Colonic mucosa (tissue), 4 donors: ENCODE data around the gene PLPP4. TPM values are rescaled to one million over a fixed set of nuclear protein-coding genes. Genes with fewer than 3 reads are reported as not detected.

Experiments
- DNase-seq: peaks from one replicate; pipeline ENCODE4 v3.0.0-alpha.2; 2020
- H3K27ac ChIP-seq: fragments of 200-600 bp; one replicate; pipeline ENCODE4 v1.8.0; 2021
- H3K27me3 ChIP-seq: fragments of 200-600 bp; one replicate; pipeline ENCODE4 v1.8.0; 2021
- H3K36me3 ChIP-seq: fragments of 200-600 bp; one replicate; pipeline ENCODE4 v1.8.0; 2021
- H3K4me1 ChIP-seq: fragments of 200-600 bp; one replicate; pipeline ENCODE4 v1.8.0; 2021; ENCODE audit warnings: mild to moderate bottlenecking
- H3K4me3 ChIP-seq: fragments of 200-600 bp; one replicate; pipeline ENCODE4 v1.8.0; 2021
- H3K9ac ChIP-seq, 2 donors: one replicate each; pipeline ENCODE4 v1.7.0; 2013; ENCODE audit warnings: control low read depth in 2 of 2, low read depth in 2 of 2, low read length in 2 of 2
- H3K9me3 ChIP-seq: fragments of 200-600 bp; one replicate; pipeline ENCODE4 v1.8.0; 2021
- intact Hi-C: fragments of 100-400 bp; cut with DNase I; formaldehyde crosslinking; loops from one replicate; pipeline ENCODE4 v1.14.1; 2022
- total RNA-seq, 2 donors: library from RNA; stranded (reverse); fragmentation: NEBNext Ultra II Directional in 1 of 2; extraction: Animal tissue kit (Norgen Biotek cat#: 25700) in 1 of 2; gene quantifications; one replicate each; pipeline ENCODE4 v1.2.1, GENCODE V29; 2021
- TF ChIP-seq, protein P1 (sequence below): fragments of 200-600 bp; IDR thresholded peaks from one replicate; pipeline ENCODE4 v1.8.0; 2022; ENCODE audit warnings: antibody characterized with exemption, mild to moderate bottlenecking
- donor health status: healthy.
- donor health status: DM: no; HTN: no; CAD: no.
- donor health status: DM: no; HTN: no; CAD: no.

Gene PLPP4
- total RNA-seq, 2 donors from 2014 or later, result 0.61 TPM; not detected in 1

DNA sequence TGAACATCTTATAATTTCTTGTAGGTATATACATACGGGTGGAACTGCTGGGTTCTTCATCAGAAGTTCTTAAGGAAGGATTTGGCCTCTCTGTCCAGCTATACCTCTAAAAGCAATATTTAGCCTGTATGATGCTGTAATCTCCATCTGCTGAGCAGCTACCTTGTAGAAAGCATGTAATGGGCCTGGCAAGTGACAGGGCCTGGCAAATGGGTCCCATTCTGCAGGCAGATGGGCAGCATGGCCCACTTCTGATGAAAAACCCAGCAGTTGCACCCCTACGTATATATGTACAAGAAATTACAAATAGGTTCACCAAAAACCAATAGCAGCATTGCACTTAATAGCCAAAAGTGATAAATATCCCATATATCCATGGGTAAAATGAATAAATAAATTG, 9.0 kb downstream of the PLPP4 start:
- H3K4me3 ChIP-seq, result no peak overlapping the region
- no peaks in the 10 kb centered on the region for H3K36me3 ChIP-seq
- no peaks in the 10 kb centered on the region for H3K27me3 ChIP-seq

DNA sequence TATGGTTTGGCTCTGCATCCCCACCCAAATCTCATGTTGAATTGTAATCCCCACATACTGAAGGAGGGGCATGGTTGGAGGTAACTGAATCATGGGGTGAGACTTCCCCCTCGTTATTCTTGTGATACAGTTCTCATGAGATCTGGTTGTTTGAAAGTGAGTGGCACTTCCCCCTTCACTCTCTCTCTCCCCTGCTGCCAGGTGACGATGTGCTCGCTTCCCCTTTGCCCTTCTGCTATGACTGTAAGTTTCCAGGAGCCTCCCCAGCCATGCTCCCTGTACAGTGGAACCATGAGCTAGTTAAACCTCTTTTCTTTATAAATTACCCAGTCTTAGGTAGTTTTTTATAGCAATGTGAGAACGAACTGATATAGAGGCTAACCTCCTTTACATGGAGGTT, 16.6 kb downstream of the PLPP4 start:
- Histone ChIP-seq H3K4me3 (no peak overlapping the region), H3K36me3 (no peaks in the 10 kb centered on the region)

More for the DNA sequence above, 9.0 kb downstream of the PLPP4 start:
- TF ChIP-seq, protein P1, sequence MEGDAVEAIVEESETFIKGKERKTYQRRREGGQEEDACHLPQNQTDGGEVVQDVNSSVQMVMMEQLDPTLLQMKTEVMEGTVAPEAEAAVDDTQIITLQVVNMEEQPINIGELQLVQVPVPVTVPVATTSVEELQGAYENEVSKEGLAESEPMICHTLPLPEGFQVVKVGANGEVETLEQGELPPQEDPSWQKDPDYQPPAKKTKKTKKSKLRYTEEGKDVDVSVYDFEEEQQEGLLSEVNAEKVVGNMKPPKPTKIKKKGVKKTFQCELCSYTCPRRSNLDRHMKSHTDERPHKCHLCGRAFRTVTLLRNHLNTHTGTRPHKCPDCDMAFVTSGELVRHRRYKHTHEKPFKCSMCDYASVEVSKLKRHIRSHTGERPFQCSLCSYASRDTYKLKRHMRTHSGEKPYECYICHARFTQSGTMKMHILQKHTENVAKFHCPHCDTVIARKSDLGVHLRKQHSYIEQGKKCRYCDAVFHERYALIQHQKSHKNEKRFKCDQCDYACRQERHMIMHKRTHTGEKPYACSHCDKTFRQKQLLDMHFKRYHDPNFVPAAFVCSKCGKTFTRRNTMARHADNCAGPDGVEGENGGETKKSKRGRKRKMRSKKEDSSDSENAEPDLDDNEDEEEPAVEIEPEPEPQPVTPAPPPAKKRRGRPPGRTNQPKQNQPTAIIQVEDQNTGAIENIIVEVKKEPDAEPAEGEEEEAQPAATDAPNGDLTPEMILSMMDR, result no peak
- H3K27ac ChIP-seq, result no peak overlapping the region
- no peaks in the 10 kb centered on the region for H3K9me3 ChIP-seq
- no peak overlapping the region for H3K9ac ChIP-seq
- intact Hi-C loops, result no loop called here
- DNase-seq, result no peak
- no peaks in the 10 kb centered on the region for H3K4me1 ChIP-seq

DNA sequence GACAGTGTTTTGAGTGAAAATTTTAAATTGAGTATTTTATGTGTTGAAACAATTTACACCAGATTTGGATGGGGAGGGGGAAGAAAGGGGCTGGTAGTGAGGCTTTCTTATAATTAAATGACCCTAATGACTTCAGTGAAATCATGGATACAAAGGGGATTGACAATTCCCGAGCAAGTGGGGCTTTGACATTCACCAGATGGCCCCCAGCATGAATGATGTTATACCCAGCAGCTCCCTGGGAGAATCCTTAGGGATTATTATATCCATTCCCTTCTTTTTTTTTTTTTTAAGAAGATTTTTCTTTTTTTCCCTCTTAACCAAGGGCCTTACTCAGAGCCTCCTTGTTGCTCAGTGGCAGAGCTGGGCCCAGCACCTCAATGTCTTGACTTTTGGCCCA, 17.9 kb downstream of the PLPP4 start:
- no peak overlapping the region for H3K27ac ChIP-seq
- intact Hi-C loops, result no loop called here
- H3K27me3 ChIP-seq, result no peaks in the 10 kb centered on the region
- TF ChIP-seq, protein P1, result no peak
- H3K4me3 ChIP-seq, result no peak overlapping the region
- no peak for DNase-seq
- H3K36me3 ChIP-seq, result no peaks in the 10 kb centered on the region
- H3K9ac ChIP-seq, result no peak overlapping the region
- H3K9me3 ChIP-seq, result no peaks in the 10 kb centered on the region
- H3K4me1 ChIP-seq, result no peaks in the 10 kb centered on the region

More for the DNA sequence above, 16.6 kb downstream of the PLPP4 start:
- DNase-seq, result no peak
- Histone ChIP-seq H3K27ac (no peak overlapping the region), H3K27me3 (no peaks in the 10 kb centered on the region), H3K9me3 (no peaks in the 10 kb centered on the region), H3K9ac (no peak overlapping the region), H3K4me1 (no peaks in the 10 kb centered on the region)
- intact Hi-C loops, result no loop called here
- TF ChIP-seq, protein P1, result no peak

DNA sequence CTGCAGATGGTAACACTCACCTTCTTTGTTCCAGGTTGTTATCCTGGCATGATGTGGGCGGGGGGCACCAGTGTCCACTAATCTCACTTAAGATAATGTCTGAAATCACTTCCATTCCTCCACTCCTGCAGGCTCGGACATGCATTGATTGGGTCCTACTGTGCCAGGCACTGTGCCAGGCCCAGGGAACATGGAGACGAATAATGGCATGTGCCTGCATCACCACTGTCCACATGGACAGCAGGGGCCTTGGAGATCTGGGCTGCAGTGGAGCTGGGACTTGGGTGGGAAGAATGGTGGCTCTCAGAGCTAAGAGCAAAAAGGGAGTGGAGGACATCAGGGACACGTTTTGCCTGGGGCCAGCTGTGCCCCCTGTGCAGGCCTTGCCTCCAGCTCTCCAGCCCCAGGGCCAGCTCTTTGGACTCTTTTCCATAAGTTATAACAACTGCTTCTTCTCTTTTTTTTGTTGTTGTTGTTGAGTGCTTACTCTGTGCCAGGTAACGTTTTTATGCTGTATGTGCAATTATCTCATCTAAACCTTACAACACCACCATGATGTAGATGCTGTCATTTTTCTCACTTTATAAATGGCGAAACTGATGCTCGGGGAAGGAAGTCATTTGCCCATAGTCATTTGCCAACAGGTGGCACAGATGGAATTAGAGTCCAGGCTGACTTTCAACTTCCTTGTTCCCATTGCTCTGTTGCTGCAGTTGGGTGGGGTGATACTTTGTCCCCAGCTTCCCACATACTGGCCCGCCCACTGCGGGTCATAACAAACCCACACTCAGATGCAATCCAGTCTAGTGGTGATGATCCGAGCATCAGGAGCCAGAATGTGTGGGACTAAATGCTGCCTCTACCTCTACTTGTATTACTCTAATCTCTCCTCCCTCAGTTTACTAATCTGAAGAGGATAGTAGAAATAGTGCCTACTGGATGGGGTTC, 19.1 kb downstream of the PLPP4 start:
- DNase-seq, result no peak
- Histone ChIP-seq H3K36me3 (no peaks in the 10 kb centered on the region), H3K9ac (no peak overlapping the region), H3K27ac (no peak overlapping the region), H3K4me1 (no peaks in the 10 kb centered on the region), H3K9me3 (no peaks in the 10 kb centered on the region), H3K27me3 (no peaks in the 10 kb centered on the region), H3K4me3 (no peak overlapping the region)
- TF ChIP-seq, protein P1, result no peak
- intact Hi-C loops, result no loop called here

DNA sequence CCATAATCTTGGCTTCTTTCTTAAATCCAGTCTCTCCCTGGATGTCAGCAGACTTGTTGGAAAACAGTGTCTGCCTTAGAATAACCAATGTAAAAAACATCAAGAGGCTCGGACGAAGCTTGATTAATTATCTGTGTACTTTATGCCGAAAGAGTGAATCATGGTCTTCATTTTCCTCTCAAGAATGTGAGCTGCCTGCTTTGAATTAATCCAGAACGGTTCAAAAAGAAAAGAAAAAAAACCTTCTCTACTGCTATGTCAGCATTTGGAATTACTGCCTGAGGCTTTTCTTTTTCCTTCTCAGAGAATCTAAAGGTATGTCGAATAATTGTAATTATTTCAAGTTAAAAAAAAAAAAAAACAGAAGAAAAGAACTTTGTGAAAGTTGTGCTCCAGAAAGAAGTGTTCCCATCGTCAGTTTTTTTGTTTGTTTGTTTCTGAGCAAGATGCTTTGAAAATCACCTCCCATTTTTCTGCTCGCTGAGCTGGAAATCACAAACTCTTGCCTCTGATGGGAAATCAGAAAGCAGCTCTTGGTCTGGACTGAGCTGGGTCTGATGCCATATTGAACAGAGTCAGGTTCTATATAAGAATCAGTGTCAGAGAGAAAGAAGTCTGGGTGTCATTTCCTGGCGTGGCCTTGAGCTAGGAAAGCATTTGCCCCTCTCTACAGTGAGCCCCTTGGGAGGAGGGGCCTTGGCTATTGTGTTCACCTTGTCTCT, 20.2 kb downstream of the PLPP4 start:
- DNase-seq, result no peak
- Histone ChIP-seq H3K36me3 (no peaks in the 10 kb centered on the region), H3K4me3 (no peak overlapping the region), H3K27ac (no peak overlapping the region), H3K4me1 (no peaks in the 10 kb centered on the region), H3K9ac (no peak overlapping the region), H3K9me3 (no peaks in the 10 kb centered on the region), H3K27me3 (no peaks in the 10 kb centered on the region)
- intact Hi-C loops, result no loop called here
- TF ChIP-seq, protein P1, result no peak
